HepG2 (cell line): ENCODE data around the gene EWSR1. TPM values are rescaled to one million over a fixed set of nuclear protein-coding genes. Genes with fewer than 3 reads are reported as not detected.

Experiments
- ATAC-seq: fragments of 200-7000 bp; cut with Tn5 transposase; 3 replicates; pipeline ENCODE4 v1.9.1; 2020; ENCODE audit warnings: mild to moderate bottlenecking, moderate library complexity
- BruUV-seq: library from RNA; stranded (reverse); fragments of 400-500 nt; replicated peaks from 2 replicates; lab custom pipeline; 2021; lab: Mats Ljungman, UMichigan
- CTCF ChIA-PET: fragments of 300-600 bp; formaldehyde crosslinking; extraction: SDS; loops from one replicate; lab custom pipeline; 2021; ENCODE audit warnings: low total read pairs, inconsistent platforms, low intra/inter-chr PET ratio; lab: Yijun Ruan, JAX
- POLR2A ChIA-PET: fragments of 350-600 bp; sonication (Branson Sonifier 250); formaldehyde crosslinking; loops from one replicate; lab custom pipeline; 2020; ENCODE audit warnings: antibody characterized with exemption, inconsistent platforms; lab: Yijun Ruan, JAX
- DNase-seq: peaks from one replicate; pipeline ENCODE4 v3.0.0-alpha.2; 2015; ENCODE audit warnings: low spot score
- FAIRE-seq: peaks from 3 replicates; lab custom pipeline; 2011; peaks lifted over from hg19 to GRCh38; lab: Jason Lieb, UNC
- H2AFZ ChIP-seq: one replicate; pipeline ENCODE4 v1.6.1; 2011; ENCODE audit warnings: low read length, inconsistent platforms
- H3K27ac ChIP-seq: fragments of 300-600 bp; 3 replicates; pipeline ENCODE4 v1.8.0; 2011; ENCODE audit warnings: mixed run types, mild to moderate bottlenecking, mixed read lengths, low read length, inconsistent platforms; ENCODE audit not compliant: insufficient read depth; ENCODE audit errors: extremely low read length
- H3K27me3 ChIP-seq, 2 experiments: fragments of 200-600 bp in 1 of 2; 2 replicates in 1 of 2; 3 replicates in 1 of 2; pipeline versions ENCODE4 v1.6.0 to v1.8.0; 2011; ENCODE audit warnings: low read length in 2 of 2, mild to moderate bottlenecking in 2 of 2, moderate library complexity in 2 of 2, inconsistent platforms in 1 of 2; ENCODE audit not compliant: insufficient read depth in 2 of 2, control insufficient read depth in 1 of 2
- H3K36me3 ChIP-seq, 2 experiments: fragments of 200-600 bp in 1 of 2; replicated peaks in 1 of 2; 2 replicates in 1 of 2; 3 replicates in 1 of 2; pipeline versions ENCODE4 v1.5.1 to v1.8.0; 2011; ENCODE audit warnings: low read length in 2 of 2, inconsistent platforms in 1 of 2; ENCODE audit not compliant: insufficient read depth in 2 of 2, control insufficient read depth in 1 of 2
- H3K4me1 ChIP-seq: 2 replicates; pipeline ENCODE4 v1.5.1; 2012; ENCODE audit warnings: low read length, inconsistent platforms; ENCODE audit not compliant: insufficient read depth
- H3K4me2 ChIP-seq: 2 replicates; pipeline ENCODE4 v1.6.0; 2011; ENCODE audit warnings: low read depth, low read length, inconsistent platforms
- H3K4me3 ChIP-seq, 3 experiments: fragments of 200-600 bp in 1 of 3; sonication (generic), shearing (Covaris generic) in 1 of 3; replicated peaks in 1 of 3; 2 replicates each; pipeline ENCODE4 v1.5.1; 2011 to 2016; ENCODE audit warnings: low read length in 3 of 3, inconsistent platforms in 2 of 3, low read depth in 2 of 3, mild to moderate bottlenecking in 2 of 3, control low read depth in 1 of 3, mixed read lengths in 1 of 3; ENCODE audit not compliant: insufficient read depth in 1 of 3
- H3K79me2 ChIP-seq: one replicate; pipeline ENCODE4 v1.6.1; 2011; ENCODE audit warnings: low read length, inconsistent platforms; ENCODE audit not compliant: insufficient read depth
- H3K9ac ChIP-seq: 2 replicates; pipeline ENCODE4 v1.6.0; 2011; ENCODE audit warnings: mild to moderate bottlenecking, low read depth, low read length, inconsistent platforms; ENCODE audit not compliant: insufficient read depth
- H3K9me3 ChIP-seq: 2 replicates; pipeline ENCODE4 v1.5.1; 2012; ENCODE audit warnings: mild to moderate bottlenecking, low read length
- H4K20me1 ChIP-seq: 2 replicates; pipeline ENCODE4 v1.6.0; 2011; ENCODE audit warnings: inconsistent platforms, mild to moderate bottlenecking, low read length, moderate library complexity; ENCODE audit not compliant: insufficient read depth
- AGO1 ChIP-seq: fragments of 200-400 bp; formaldehyde crosslinking; IDR thresholded peaks from 2 replicates; pipeline ENCODE4 v1.6.1; 2017; ENCODE audit warnings: mild to moderate bottlenecking, low read depth, low read length, moderate library complexity; ENCODE audit not compliant: poor library complexity, severe bottlenecking
- EEA1 ChIP-seq: sonication (generic); formaldehyde crosslinking; IDR thresholded peaks from 2 replicates; pipeline ENCODE4 v1.5.1; 2020; ENCODE audit warnings: mild to moderate bottlenecking, missing genetic modification reagents, borderline replicate concordance
- GFI1 ChIP-seq: sonication (generic); formaldehyde crosslinking; IDR thresholded peaks from 2 replicates; pipeline ENCODE4 v1.5.0; 2020; ENCODE audit warnings: missing genetic modification reagents, mild to moderate bottlenecking, borderline replicate concordance
- HNRNPUL1 ChIP-seq: fragments of 200-400 bp; formaldehyde crosslinking; IDR thresholded peaks from 2 replicates; pipeline ENCODE4 v1.6.1; 2017; ENCODE audit warnings: low read depth, mild to moderate bottlenecking, low read length, moderate library complexity
- ISL2 ChIP-seq: sonication (generic); formaldehyde crosslinking; IDR thresholded peaks from 2 replicates; pipeline ENCODE4 v1.5.0; 2020; ENCODE audit warnings: missing genetic modification reagents
- KAT7 ChIP-seq: IDR thresholded peaks from 2 replicates; pipeline ENCODE4 v1.6.1; 2018; ENCODE audit warnings: borderline replicate concordance, missing compliant biosample characterization
- ONECUT2 ChIP-seq: sonication (generic); formaldehyde crosslinking; IDR thresholded peaks from 2 replicates; pipeline ENCODE4 v1.4.0; 2020; ENCODE audit warnings: missing genetic modification reagents
- POLR2G ChIP-seq: fragments of 200-400 bp; formaldehyde crosslinking; IDR thresholded peaks from 2 replicates; pipeline ENCODE4 v1.6.1; 2018; ENCODE audit warnings: mild to moderate bottlenecking, low read depth, low read length, moderate library complexity
- SRSF9 ChIP-seq: fragments of 200-400 bp; formaldehyde crosslinking; IDR thresholded peaks from 2 replicates; pipeline ENCODE4 v1.6.1; 2018; ENCODE audit warnings: borderline replicate concordance, mild to moderate bottlenecking, low read depth, low read length; ENCODE audit not compliant: insufficient read depth, poor library complexity, severe bottlenecking
- TBL1XR1 ChIP-seq: fragments of 150-350 bp; IDR thresholded peaks from 2 replicates; pipeline ENCODE4 v1.6.1; 2014; ENCODE audit warnings: borderline replicate concordance, low read length; ENCODE audit not compliant: partially characterized antibody
- TCF7L2 ChIP-seq: IDR thresholded peaks from 2 replicates; pipeline ENCODE4 v1.6.1; 2011; ENCODE audit warnings: mild to moderate bottlenecking, low read depth, low read length, moderate library complexity
- XRCC5 ChIP-seq: fragments of 200-400 bp; formaldehyde crosslinking; optimal IDR thresholded peaks from 2 replicates; pipeline ENCODE3; 2017; ENCODE audit warnings: mild to moderate bottlenecking, low read length
- ZMAT3 ChIP-seq: sonication (generic); formaldehyde crosslinking; conservative IDR thresholded peaks from 2 replicates; pipeline ENCODE4 v1.7.0; 2021; ENCODE audit warnings: missing genetic modification reagents
- ZNF275 ChIP-seq: sonication (generic); formaldehyde crosslinking; IDR thresholded peaks from 2 replicates; pipeline ENCODE4 v1.8.0; 2022; ENCODE audit warnings: missing genetic modification reagents, mild to moderate bottlenecking, inconsistent platforms, borderline replicate concordance
- ZNF616 ChIP-seq: sonication (generic); formaldehyde crosslinking; IDR thresholded peaks from 2 replicates; pipeline ENCODE4 v1.5.0; 2020; ENCODE audit warnings: low read depth, mild to moderate bottlenecking, missing genetic modification reagents
- ZNF770 ChIP-seq: sonication (generic); formaldehyde crosslinking; IDR thresholded peaks from 2 replicates; pipeline ENCODE4 v1.5.0; 2020; ENCODE audit warnings: mild to moderate bottlenecking, missing genetic modification reagents
- ZNF878 ChIP-seq: sonication (generic); formaldehyde crosslinking; IDR thresholded peaks from 2 replicates; pipeline ENCODE4 v1.8.1; 2023; ENCODE audit warnings: mild to moderate bottlenecking, missing genetic modification reagents, moderate library complexity
- WGBS: methylation state at CpG from one replicate; pipeline ENCODE4 v1.1.6; 2017; ENCODE audit warnings: low lambda C conversion rate; 5-methylcytosine and 5-hydroxymethylcytosine counted together
- in situ Hi-C: cut with HindIII; loops from 2 replicates; pipeline ENCODE4 v1.10.0; 2017; ENCODE audit warnings: low pct_unique_long_range_greater_than_20kb; ENCODE audit not compliant: extremely low pct_ligation_motif_present
- intact Hi-C: fragments of 100-400 bp; cut with micrococcal nuclease; formaldehyde crosslinking; loops from one replicate; pipeline ENCODE4 v1.10.0; 2022; ENCODE audit not compliant: unreplicated experiment
- polyA plus RNA-seq, 8 experiments: library from polyadenylated mRNA; depleted of rRNA in 3 of 8; stranded (reverse) in 7 of 8; unstranded in 1 of 8; fragments of >200 nt; fragmentation: Illumina TruSeq in 4 of 8; extraction: Trizol in 4 of 8; gene quantifications; 2 replicates each; pipeline versions ENCODE4 v1.2.1 to v1.2.3, GENCODE V29; 2011 to 2016; ENCODE audit warnings: low read depth in 4 of 8, missing spikeins in 1 of 8, mixed read lengths in 1 of 8; ENCODE audit not compliant: insufficient read depth in 1 of 8
- total RNA-seq, 5 experiments: library from RNA; depleted of rRNA; stranded (reverse); fragments of >200 nt; fragmentation: Illumina TruSeq; extraction: Trizol; gene quantifications; 2 replicates each; pipeline ENCODE4 v1.2.3, GENCODE V29; 2016; ENCODE audit warnings: low read depth in 1 of 5
- TF ChIP-seq, protein P1 (sequence below): sonication (generic); formaldehyde crosslinking; IDR thresholded peaks from 2 replicates; pipeline ENCODE4 v1.4.0; 2020; ENCODE audit warnings: mild to moderate bottlenecking, missing genetic modification reagents

The EWSR1 gene
- total and polyA plus RNA-seq, 2 of the 13 experiments (the other 11 are each of a cell fraction or from before 2014, with no cell fraction given): 211 to 326 TPM

GRCh38 chr22:29300807-29301601 lies 32.9 kb downstream of the EWSR1 start (continued):
- TF ChIP-seq TBL1XR1 (no peak), GFI1 (CRISPR knock-in tag) (no peak), EEA1 (CRISPR knock-in tag) (no peak), ZNF616 (CRISPR knock-in tag) (no peak), ONECUT2 (CRISPR knock-in tag) (no peak), SRSF9 (no peak), HNRNPUL1 (no peak), ZNF878 (no peak), KAT7 (CRISPR knock-in tag) (no peak)

DNA sequence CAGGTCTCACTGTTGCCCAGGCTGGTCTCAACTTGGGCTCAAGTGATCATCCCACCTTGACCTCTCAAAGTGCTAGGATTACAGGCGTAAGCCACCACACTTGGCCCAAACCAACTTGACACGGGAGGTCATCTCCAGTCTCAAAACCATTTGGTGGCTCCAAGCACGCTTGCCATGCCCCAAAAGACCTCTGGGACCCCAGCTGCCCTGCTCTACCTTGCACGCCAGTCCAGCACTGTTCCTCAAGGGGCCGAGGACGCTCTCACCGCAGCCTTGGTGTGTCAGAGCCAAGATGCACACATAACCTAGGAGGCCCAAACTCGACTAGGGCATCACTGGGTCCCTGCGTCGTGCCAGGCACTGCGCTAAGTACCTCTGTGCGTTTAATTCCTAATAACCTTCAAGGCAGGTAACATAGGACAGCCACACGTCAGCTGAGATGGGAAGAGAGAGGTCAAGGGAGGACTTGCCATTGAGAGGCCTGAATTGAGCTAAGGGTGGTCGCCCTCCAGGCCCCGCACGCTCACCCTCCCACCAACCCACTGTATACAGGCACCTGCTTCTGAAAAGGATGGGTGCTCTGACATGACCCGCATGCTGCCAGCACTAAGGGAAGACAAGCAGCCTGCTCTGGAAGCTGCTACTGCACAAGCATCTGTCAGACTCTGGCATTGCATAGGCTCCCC lies 33.8 kb downstream of the EWSR1 start:
- no peaks in the 10 kb centered on the region for H3K79me2 ChIP-seq
- no peak overlapping the region for H3K9ac ChIP-seq
- no peak overlapping the region for H3K27ac ChIP-seq
- 94% methylated on average over 16 of the region's 17 CpGs for WGBS
- H2AFZ ChIP-seq: no peak overlapping the region
- no peak for TF ChIP-seq ISL2 (CRISPR knock-in tag)
- TF ChIP-seq POLR2G: 0 out of 2 replicates have a peak, but pooled peaks have one; percentile 13
- no peak for TF ChIP-seq TCF7L2
- TF ChIP-seq ZMAT3 (CRISPR knock-in tag): no peak
- no peak for TF ChIP-seq ZNF770
- no peak for TF ChIP-seq XRCC5
- peak; percentile 0 for TF ChIP-seq AGO1
- no peak for TF ChIP-seq ZNF275 (CRISPR knock-in tag)
- TF ChIP-seq, protein P1, sequence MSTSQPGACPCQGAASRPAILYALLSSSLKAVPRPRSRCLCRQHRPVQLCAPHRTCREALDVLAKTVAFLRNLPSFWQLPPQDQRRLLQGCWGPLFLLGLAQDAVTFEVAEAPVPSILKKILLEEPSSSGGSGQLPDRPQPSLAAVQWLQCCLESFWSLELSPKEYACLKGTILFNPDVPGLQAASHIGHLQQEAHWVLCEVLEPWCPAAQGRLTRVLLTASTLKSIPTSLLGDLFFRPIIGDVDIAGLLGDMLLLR (CRISPR knock-in tag): 0 out of 2 replicates have a peak, but pooled peaks have one; percentile 39
- in situ Hi-C loops (no loop called here), intact Hi-C loops (no loop called here)
- H3K4me1 ChIP-seq: peaks cover 28% of the 10 kb centered on the region
- no peaks in the 10 kb centered on the region for H3K27me3 ChIP-seq
- H3K36me3 ChIP-seq: peaks cover 22 to 28% of the 10 kb centered on the region in 2 experiments
- no peak overlapping the region for H3K4me2 ChIP-seq
- ChIA-PET CTCF (no interaction called here), POLR2A (interaction anchor here (1.0 kb wide), 1 partner anchor 41 kb away, joined by 4 read pairs; no protein-coding TSS in a partner anchor)
- no peak overlapping the region for H3K4me3 ChIP-seq
- H3K9me3 ChIP-seq: no peaks in the 10 kb centered on the region
- no peak for DNase-seq
- BruUV-seq: no TSS peak
- ATAC-seq: peak; percentile 6
- H4K20me1 ChIP-seq: 0 out of 2 replicates have a peak, but pooled peaks cover 9% of the 10 kb centered on the region
- FAIRE-seq: no peak
